ENCODE results near the gene SPACDR.
"Not testable (repeated sequence)": the region's sequence is repeated elsewhere in the genome, so short reads cannot be mapped to it uniquely, and the experiment has no call there.

SPACDR gene

DNA sequence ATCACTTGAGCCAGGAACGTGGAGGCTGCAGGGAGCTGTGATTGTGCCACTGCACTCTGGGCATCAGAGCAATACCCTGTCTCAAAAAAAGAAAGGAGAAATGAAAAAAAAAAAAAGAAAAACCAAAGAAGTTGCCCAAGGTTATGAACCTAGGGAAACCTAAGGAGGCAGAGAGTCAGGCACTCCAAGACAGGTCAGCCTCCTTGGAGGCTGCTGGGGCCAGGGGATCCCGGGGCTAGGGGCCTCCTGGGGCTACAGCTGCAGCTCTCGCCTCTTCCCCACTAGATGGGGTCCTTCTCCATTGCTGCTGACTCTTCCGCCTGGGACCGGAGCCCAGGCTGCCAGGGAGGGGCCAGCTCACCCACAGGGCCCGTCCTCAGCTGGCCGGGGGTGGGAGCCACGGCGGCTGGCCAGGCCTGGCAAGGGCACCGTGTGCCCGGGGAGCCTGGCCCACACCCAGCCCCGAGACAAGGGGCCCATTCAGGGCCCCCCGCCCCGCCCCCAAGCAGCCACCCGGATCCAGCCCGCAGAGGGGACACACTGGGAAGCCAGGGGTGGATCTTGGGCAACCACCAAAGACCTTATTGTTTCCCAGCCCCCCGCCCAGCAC, 1.7 kb upstream of the SPACDR start:
- DNase-seq (ENCODE audit: low read depth): no peak

DNA sequence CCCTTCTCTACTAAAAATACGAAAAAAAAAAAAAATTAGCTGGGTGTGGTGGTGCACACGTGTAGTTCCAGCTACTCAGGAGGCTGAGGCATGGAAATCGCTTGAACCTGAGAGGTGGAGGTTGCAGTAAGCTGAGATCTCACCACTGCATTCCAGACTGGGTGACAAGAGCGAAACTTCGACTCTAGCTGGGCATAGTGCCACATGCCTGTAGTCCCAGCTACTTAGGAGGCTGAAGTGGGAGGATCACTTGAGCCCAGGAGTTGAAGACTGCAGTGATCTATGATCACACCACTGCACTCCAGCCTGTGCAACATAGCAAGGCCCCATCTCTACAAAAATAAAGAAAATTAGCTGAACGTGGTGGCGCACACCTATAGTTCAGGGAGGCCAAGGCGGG, 1.2 kb upstream of the SPACDR start:
- DNase-seq (ENCODE audit: low read depth): no peak

DNA sequence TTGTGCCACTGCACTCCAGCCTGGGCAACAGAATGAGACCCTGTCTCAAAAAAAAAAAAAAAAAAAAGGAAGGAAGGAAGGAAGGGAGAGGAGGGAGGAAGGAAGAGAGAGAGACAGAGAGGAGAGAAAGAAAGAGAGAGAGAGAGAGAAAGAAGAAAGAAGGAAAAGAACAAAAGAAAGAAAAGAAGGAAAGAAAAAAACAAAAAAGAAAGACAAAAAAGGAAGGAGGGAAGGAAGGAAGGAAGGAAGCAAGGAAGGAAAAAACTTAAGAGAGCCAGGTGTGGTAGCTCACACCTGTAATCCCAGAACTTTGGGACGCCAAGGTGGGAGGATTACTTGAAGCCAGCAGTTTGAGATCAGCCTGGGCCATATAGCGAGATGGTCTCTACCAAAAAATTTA, 731 bp upstream of the SPACDR start:
- DNase-seq (ENCODE audit: low read depth): no peak

DNA sequence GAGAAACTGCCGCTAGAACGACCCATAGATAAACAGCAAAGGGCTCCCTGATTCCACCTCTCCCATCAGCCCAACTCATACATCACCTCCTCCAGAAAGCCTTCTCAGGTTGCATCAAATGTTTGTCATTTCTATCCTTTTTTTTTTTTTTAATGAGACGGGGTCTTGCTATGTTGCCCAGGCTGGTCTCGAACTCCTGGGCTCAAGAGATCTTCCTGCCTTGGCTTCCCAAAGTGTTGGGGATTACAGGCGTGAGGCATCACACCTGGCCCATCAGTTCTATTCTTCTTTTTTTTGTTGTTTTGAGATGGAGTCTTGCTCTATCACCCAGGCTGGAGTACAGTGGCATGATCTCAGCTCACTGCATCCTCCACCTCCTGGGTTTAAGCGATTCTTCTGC, 7.0 kb downstream of the SPACDR start:
- no peak for DNase-seq (ENCODE audit: low read depth)

DNA sequence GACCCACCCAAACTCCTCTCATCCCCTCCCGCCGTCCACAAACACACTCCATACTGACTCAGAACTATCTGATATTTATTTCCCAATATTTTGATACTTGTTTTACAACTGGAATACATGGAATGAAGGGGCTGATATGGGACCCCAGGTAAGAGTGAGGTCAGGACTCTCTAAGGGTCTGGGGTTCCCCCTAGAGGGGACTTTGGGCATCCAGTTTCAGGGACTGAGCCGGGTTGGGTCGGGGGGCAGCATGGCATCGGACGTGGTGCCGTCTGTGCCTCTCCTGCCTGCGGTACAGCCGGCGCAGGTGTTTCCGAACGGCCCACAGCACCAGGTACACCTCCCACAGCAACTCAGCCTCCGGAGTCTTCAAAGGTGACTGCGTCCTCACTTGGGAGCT, 7.5 kb downstream of the SPACDR start:
- DNase-seq (ENCODE audit: low read depth): no peak

DNA sequence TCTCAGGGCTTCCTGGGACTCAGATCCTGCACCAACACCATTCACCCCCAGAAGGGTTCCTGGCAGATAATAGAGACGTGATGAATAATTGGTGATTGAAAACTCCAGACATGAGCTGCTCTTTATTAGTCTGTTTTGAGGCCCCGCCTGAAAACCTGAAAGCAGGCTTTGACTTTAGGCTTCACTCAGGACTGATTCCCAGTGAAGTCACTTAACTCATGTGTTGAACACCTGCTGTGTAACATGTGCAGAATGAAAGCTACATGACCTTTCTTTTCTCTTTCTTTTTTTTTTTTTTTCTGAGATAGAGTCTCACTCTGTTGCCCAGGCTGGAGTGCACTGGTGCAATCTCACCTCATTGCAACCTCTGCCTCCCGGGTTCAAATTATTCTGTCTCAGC, 8.9 kb downstream of the SPACDR start:
- no peak for DNase-seq (ENCODE audit: low read depth)

DNA sequence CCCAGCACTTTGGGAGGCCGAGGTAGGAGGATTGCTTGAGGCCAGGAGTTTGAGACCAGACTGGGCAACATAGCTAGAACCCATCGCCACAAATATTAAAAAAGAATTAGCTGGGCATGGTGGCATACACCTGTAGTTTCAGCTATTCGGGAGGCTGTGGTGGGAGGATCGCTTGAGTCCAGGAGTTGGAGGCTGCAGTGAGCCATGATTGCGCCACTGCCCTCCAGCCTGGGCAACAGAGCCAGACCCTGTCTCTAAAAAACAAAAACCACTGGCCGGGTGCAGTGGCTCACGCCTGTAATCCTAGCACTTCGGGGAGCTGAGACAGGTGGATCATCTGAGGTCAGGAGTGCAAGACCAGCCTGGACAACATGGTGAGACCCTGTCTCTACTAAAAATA, 10.2 kb downstream of the SPACDR start:
- DNase-seq (ENCODE audit: low read depth): not testable (repeated sequence)

DNA sequence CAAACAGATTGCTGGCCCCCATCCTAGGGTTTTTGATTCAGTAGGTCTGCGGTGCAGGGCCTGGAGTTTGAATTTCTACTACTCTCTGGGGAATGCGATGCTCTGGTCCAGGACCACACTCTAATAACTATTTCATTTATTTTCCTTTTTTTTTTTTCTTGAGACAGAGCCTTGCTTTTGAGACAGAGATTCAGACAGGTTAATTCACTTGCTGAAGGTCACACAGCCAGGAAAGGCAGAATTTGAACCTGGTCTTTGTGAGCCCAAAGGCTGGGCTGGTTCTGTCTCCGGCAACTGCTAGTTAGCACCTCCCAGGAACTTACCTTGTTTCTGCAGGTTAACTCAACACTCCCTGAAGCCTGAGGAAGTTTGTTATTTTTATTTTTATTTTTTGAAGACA, 11.5 kb downstream of the SPACDR start:
- no peak for DNase-seq (ENCODE audit: low read depth)

DNA sequence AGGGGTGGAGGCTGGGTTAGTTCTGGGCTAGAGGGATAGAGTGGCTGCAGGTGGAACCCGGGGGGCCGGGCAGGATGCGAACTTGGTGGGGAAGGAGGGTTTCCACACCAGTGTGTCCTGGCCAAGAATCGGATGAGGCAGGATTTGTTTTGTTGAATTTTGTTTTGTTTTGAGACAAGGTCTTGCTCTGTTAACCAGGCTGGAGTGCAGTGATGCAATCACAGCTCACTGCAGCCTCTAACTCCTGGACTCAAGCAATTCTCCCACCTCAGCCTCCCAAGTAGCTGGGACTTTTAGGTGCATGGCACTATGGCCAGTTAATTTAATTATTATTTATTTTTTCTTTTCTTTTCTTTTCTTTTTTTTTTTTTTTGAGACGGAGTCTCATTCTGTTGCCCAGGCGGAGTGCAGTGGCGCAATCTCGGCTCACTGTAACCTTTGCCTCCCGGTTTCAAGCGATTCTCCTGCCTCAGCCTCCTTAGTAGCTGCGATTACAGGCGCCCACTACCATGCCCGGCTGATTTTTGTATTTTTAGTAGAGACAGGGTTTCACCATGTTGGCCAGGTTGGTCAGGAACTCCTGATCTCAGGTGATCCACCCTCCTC, 14.8 kb downstream of the SPACDR start:
- DNase-seq (ENCODE audit: low read depth): no peak

DNA sequence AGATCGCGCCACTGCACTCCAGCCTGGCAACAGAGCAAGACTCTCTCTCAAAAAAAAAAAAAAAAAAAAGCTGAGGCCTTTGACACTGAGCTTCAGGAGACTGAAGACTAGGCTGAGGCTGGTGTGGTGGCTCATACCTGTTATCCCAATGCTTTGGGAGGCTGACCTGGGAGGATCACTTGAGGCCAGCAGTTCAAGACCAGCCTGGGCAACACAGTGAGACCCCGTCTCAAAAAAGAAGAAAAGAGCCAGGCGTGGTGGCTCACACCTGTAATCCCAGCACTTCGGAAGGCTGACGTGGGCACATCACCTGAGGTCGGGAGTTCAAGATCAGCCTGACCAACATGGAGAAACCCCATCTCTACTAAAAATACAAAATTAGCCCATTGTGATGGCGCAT, 16.7 kb downstream of the SPACDR start:
- DNase-seq (ENCODE audit: low read depth): not testable (repeated sequence)

DNA sequence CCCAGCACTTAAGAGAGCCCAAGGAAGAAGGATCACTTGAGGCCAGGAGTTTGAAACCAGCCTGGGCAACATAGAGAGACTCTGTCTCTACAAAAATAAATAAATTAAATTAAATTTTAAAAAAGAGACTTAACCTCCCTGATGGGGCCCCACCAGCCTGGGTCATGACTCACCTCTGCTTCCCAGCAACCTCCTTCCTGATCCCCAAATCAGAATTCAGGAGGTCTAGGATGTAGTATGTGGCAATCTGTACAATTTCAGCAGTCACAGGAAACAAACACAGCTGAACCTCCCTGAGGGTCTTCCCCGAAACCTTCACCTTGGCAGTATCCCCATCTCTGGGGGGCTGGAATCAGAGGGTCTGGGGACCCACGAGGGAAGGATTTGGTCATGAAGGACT, 18.0 kb downstream of the SPACDR start:
- no peak for DNase-seq (ENCODE audit: low read depth)

DNA sequence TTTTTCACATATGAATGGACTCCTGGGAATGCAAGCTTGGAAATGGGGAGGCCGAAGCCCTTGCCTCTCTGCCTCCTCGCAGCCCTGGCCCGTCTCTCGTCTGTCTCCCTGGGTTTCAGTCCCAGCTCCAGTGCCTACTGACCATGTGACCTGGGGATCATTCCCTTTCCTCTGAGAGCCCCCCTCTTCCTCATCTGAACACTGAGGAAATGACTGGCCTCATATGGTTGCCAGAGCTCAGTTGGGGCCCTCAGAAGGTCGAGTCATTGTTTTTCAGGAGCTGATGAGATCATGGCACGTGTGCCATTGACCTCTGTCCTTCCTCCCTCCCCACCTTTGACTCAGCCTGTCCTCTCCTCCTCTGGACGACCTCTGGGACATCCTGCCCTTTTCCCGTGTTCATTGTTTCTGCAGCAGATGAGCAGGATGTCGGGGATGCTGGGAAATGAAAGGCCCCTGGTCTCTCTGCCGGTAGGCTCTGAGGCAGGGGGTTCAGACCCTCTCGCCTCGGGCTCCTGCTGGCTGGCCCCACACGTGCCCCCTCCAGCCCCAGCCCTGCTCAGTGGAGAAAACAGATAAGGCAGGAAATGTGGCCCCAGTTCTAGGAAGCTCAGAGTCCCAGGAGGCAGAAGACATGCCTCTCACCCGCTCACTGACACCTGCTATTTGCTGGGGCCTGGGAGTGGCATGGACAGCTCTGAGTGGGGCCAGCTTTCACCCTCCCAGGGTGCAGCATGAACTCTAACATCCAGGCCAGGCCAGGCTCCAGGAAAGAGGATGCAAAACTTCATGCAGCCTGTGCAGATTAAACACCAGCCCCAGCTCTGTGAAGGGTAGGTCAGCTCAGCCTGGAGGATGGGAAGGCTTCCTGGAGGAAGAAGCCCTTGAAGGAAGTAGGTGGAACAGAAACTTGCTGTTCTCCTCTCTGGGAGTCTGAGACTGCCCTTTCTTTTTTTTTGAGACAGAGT, 19.5 kb downstream of the SPACDR start:
- peak; percentile 79 for DNase-seq (ENCODE audit: low read depth)

DNA sequence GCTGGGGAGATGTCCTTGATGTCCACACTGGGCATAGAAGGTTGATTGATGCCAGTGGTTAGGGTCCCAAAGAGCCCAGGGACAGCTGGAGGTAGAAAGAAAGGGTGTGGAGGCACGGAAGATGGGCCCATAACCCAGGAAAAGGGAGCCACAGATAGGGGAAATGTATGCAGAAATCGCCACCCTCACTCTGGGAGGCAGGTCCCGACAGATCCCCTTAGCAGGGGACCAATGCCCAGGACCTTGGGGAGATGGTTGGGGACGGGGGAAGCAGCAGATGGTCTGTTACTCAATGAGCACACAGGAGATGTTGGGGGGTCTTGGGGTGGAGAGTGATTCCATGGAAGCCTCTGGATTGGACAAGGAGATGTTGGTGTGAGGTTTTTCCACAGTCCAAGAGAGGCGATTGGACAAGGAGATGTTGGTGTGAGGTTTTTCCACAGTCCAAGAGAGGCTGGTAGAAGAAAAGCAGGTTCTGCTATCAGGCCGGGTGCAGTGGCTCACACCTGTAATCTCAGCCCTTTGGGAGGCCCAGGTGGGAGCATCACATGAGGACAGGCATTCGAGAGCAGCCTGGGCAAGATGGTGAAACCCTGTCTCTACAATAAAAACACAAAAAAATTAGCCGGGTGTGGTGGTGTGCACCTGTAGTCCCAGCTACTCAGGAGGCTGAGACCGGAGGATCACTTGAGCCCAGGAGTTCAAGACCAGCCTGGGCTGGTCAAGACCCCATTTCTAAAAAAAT, 20.8 kb downstream of the SPACDR start:
- DNase-seq (ENCODE audit: low read depth): no peak

DNA sequence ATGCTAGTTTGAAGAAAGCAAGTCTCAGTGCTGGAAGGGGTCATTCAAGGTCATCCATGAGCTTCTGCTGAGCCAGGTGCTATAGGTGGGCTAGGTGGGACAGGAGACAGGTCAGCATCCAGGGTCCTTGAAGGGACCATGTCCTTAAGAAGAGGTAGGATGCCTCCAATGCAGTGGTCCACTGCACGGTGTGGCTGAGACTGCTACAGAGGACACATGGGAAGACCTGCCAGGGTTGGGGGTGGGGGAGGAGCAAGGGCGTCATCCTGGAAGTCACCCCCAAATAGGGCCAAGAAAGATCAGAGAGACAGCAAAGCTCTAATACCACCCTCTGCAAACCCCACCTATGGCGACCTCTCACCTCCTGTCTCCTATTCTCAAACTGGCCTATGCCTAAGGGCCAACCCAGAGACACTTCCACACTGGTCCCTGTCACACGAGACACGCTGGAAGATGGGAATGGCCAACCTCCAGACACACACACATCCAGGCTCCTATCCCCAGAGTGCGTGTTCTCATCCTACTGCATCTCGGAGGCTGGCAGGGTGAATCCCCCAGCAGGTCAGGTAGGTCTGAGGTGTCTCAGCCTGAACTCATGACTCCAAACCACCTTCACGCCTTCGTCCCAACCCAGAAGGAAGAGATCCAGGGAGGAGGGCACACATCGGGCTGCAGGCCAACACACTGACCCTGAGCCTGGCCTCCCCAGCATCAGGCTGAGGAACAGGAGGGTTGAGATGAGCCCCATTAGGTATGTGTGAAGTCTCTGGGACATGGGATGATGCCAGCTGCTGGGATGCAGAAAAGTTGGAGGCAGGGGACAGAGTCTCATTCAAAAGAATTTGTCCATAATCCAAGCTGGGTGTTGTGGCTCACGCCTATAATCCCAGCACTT, 22.2 kb downstream of the SPACDR start:
- DNase-seq (ENCODE audit: low read depth): no peak

DNA sequence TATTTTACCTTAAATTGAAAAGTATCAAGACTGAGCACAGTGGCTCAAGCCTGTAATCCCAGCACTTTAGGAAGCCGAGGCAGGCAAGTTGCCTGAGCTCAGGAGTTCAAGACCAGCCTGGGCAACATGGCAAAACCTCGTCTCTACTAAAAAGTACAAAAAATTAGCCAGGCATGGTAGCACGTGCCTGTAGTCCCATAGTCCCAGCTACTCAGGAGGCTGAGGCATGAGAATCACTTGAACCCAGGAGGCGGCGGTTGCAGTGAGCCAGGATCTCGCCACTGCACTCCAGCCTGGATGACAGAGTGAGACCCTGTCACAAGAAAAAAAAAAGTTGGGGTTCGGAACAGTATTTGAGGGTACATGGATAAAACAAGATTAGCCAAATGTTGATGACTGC, 24.8 kb downstream of the SPACDR start:
- DNase-seq (ENCODE audit: low read depth): not testable (repeated sequence)

DNA sequence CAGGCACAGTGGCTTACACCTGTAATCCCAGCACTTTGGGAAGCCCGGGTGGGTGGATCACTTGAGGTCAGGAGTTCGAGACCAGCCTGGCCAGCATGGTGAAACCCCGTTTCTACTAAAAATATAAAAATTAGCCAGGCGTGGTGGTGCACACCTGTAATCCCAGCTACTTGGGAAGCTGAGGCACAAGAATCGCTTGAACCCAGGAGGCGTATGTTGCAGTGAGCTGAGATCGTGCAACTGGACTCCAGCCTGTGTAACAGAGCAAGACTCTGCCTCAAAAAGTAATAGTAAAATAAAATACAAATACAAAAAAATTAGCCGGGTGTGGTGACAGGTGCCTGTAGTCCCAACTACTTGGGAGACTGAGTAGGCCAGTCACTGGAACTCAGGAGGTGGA, 25.3 kb downstream of the SPACDR start:
- DNase-seq (ENCODE audit: low read depth): not testable (repeated sequence)

DNA sequence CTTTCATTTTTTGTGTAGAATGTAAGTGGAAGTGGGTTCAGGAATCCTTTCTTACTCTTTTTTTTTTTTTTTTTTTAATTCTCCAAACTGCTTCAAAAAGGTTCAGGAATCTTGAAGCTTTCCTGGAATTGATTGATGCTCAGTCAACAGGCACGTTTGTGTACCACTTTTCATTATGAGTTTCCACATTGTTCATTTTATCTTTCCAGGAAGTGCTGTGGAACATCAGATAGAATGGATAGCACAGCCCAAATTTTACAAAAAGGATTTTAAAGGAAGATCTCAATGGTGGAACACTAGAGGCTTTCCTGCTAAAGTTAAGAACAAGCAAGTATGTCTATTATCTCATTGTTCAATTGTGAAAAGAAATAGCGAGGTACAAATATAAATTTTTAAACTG, 25.9 kb downstream of the SPACDR start:
- DNase-seq (ENCODE audit: low read depth): no peak

DNA sequence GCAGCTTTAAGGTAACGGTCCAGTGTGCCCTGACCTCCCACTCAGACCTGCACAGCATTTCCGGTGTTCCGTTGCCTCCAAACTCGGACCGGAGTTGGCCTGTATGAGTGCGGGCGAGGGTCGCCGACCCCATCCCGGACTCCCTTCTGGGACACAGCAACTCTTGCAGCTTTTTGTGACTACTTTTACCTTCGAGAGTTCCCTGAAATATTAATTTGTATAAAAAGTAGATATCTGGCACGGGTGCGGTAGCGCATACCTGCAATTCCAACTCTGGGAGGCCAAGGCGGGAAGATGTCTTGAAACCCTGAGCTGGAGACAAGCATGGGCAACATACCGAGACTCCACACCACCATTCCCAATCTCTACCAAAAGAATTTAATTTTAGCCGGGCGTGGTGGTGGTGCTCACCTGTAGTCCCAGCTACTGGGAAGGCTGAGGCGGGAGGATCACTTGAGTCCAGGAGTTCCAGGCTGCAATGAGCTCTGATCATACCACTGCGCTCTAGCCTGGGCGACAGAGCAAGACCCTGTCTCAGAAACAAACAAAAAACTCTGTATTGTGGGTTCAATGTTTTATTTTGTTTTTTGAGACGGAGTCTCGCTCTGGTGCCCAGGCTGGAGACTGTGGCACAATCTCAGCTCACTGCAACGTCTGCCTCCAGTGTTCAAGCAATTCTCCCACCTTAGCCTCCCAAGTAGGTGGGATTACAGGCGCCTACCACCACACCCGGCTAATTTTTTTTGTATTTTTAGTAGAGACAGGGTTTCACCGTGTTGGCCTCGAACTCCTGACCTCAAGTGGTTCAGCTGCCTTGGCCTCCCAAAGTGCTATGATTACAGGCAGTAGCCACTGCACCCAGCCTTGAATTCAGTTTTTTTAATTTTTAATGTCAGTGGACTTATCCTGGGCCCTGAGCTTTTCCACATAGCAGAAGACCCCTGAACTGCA, 26.6 kb downstream of the SPACDR start:
- DNase-seq (ENCODE audit: low read depth): no peak

DNA sequence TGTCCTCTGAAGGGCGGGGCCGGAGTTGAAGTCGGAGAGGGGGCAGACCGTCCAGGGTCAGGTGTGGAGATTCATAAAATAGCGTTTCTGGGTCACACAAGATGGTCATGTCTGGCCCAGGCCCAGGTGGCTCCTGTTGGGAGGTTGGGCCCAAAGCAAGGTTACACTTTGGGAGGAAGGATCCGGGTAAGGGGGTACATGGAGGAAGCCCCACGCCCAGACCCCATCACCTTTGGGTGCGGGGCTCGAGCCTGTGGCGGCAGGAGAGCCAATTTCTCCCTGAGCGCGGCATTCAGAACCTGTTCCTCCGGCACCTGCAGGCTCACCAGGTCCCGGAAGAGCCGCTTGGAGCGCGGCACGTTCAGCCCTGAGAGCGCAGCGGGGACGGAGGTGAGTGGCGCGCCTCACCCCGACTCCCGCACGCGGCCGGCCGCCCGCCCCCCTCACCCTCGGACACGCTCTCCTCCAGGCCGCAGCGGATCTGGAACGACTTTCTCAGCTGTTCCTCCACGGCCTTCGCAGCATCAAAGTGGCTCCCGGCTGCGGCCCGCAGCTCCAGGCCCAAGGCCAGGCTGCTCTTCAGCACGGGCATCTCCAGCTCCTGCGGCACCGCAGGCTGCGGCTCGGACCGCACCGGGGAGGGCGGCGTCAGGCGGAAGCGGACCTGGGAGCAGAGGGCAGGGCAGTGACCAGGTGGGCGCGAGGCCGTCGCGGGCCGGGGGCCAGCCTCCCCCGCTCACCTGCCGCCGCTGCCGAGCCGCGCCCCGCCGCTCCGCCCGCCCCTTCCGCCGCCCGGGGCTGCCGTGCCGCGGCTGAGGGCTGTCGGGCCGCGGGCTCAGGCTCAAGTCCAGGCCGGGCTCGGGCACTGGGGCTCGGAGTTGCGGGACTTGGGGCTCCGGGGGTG, 28.4 kb downstream of the SPACDR start:
- no peak for DNase-seq (ENCODE audit: low read depth)

All from HS-5 (cell line).